Activated effector memory CD4-positive, alpha-beta T cell treated with Interleukin-2 at 50 U/mL for 16 hours (primary cell): ENCODE data around the gene RASGRF2.
"Not testable (repeated sequence)": the region's sequence is repeated elsewhere in the genome, so short reads cannot be mapped to it uniquely, and the experiment has no call there.

Source experiments
- DNase-seq: peaks from one replicate; pipeline ENCODE4 v3.0.0-alpha.2; 2020

RASGRF2 gene

GRCh38 chr5:81023261-81023970, 63.3 kb downstream of the RASGRF2 start:
- DNase-seq = no peak

DNA sequence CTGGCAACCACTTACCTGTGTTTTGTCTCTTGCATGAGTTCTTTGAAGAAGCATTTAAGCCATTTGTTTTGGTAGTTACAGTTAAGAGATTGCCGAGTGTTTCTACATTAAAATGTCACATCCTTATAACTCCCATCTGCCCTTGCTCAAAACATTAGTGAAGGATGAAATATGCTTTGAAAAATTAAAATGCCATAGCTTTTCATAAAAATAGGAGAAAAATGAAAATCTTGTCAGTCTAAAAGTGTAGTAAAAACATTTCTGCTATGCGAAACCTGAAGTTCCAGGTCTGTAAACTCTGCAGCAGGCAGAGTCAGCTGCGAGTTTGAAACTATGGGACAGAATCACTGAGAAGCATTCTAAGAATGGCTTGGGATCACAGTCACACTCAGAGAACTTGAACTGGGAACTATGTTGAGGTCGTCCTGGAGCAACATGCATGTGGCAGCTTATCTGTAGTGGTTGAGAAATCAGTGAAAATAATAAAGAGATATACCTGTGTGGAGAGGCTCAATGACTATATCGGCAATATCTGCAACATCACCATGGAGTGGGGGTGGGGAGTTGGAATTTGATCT, 67.4 kb downstream of the RASGRF2 start:
- DNase-seq = no peak

- not testable (repeated sequence) for DNase-seq
These were observed 68.7 kb downstream of the RASGRF2 start for GRCh38 chr5:81028888-81029287.

- DNase-seq = not testable (repeated sequence)
These were observed 69.6 kb downstream of the RASGRF2 start for GRCh38 chr5:81029736-81030135.

GRCh38 chr5:81030236-81031034, 70.3 kb downstream of the RASGRF2 start:
- DNase-seq = not testable (repeated sequence)

- DNase-seq = no peak
These were observed 75.4 kb downstream of the RASGRF2 start for GRCh38 chr5:81035522-81035921.

GRCh38 chr5:81038495-81038894, 78.3 kb downstream of the RASGRF2 start:
- no peak for DNase-seq

- no peak for DNase-seq
These were observed 84.7 kb downstream of the RASGRF2 start for GRCh38 chr5:81044868-81045267.

DNA sequence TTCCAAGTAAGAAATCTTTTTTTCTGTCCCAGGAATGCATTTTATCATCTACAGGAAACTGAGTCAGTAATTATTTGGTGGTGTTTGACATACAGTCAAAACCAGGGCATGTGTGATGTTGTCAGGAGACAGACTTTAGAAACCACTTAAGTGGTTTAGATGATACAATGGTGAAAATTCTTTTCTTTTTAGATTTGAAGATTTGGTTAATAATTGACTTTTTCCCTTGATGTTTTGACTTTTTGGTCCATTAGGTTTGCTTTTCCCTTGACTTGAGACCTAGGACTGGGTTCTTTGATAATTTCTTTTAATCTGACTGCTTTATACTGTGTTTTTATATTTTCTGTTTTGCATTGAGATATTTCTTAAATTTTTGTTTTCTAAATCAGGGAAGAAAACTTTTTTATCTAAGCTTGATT, 85.2 kb downstream of the RASGRF2 start:
- no peak for DNase-seq

DNA sequence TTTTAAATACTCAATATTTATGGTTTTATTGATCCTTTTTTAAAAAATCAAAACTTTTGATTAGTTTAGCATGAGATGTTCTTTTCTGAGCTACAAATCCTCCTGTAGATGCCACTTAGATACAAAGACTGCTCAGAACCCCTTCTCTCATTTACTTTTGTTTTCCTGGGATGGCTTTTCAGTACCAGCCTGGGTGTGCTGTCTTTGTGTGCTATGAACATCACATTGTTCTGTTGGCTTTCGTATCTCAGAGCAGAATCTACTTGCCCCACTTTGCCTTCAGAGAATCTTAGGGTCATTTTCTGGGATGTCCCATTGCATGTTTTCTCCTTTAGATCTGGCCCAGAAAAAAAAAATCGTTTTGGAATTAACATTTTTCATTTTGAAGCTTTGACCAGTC, 85.9 kb downstream of the RASGRF2 start:
- DNase-seq = no peak

GRCh38 chr5:81052325-81052724, 92.2 kb downstream of the RASGRF2 start:
- DNase-seq = no peak

- DNase-seq = not testable (repeated sequence)
These were observed 93.1 kb downstream of the RASGRF2 start for GRCh38 chr5:81053282-81053681.

- DNase-seq = no peak
These were observed 98.0 kb downstream of the RASGRF2 start for GRCh38 chr5:81058121-81058520.

GRCh38 chr5:81065492-81065891, 105.3 kb downstream of the RASGRF2 start:
- DNase-seq = no peak

- no peak for DNase-seq
These were observed 105.9 kb downstream of the RASGRF2 start for GRCh38 chr5:81066102-81066501.

DNA sequence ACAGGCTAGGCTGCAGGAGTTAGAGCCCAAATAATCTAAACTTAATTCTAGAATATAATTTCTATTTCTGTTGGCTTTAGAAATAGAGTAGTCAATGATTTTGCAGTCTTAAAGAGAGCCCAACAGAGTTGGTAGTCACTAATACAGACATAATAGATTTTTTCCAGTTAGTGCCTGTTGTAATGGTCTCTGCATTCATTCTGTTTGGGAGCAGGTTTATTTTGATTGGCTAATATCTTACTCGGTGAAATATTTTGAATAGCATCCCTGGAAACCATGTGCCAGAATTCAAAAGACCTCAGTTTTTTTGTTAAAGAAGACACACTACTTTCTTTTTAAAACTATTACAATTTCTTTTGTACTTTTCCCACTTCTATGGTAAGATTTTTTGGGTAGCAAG, 107.2 kb downstream of the RASGRF2 start:
- no peak for DNase-seq

DNA sequence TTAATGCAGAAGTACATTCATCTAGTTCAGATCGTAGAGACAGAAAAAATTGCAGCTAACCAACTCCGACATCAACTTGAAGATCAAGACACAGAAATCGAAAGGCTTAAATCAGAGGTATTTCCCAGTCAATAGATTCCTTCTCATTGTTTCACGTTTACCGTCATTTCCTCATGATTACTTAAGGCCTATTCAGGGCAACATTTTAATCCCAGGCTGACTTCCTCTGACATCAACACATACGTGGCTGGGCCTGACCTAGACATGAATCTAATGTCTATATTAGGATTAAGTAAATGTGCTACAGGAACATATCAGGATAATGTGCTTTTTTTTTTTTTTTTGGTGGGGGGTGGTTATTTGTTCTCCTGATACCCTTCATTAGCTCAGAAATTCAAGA, 107.9 kb downstream of the RASGRF2 start:
- no peak for DNase-seq

DNA sequence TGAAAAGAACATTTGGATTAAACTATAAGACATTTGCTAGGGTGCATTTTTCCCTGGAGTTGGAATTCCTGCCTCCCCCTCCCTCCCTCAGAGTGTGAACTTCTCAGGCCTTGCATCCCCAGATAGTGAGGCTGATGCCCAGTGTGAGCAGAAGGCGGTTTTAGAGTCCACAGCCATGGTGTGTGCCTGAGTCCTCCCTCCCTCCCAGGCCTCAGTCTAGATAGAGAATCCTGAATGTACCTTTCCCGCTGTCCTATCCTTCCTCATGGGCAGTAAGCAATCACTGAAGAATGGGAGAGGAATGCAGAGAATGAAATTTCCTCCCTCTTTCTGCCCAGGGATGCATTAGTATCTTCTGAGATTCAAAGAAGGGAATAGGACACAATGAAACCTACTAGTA, 108.5 kb downstream of the RASGRF2 start:
- DNase-seq = no peak

DNA sequence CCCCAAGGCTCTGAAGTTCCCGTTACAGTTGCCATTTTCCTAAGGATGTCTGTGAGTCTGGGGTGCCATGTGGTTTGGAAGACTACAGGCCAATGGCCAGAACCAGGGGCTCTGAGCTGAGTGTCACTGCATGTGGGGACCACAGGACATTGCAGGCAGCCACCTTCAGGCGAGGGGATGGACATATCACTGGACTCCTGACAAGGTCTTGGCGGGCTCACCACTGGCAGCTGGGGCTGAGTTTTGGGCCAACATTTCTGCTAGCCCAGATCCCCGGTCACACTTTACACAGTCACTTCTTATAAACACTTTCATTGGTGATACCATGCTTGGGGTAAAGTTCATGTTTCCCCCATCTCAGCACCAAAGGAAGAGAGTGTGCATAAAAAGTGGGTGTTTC, 109.8 kb downstream of the RASGRF2 start:
- DNase-seq = no peak

DNA sequence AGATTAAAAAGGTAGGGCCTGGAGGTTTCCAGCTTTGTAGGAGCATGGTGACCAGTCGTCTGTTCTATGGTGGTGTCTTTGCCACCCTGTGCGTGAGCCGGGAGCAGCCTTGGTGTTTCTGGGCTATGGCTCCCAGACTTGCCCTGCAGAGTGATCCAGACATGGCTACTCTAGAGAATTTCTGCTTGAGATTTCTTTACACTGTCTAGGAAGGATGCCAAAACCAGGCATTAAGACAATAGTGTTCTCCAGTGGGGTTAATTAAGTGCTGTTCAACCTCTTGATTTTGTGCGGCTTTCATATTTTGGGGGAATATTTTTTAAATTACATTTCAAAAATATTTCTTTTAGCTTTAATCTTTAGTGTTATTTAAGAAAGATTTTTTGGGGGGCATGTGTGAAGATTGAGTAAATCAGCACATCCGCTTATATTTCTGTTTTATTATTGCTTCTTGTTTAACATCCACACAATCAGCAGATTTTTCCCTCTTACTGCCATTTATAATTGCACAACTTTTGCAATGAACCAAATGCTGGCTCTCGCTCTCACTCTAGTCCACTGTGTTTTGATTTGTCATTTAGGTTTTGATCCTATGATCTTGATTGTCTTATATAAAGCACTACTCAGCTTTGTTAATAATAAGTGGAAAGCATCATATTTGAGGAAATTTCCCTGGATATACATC, 110.5 kb downstream of the RASGRF2 start:
- DNase-seq = no peak

DNA sequence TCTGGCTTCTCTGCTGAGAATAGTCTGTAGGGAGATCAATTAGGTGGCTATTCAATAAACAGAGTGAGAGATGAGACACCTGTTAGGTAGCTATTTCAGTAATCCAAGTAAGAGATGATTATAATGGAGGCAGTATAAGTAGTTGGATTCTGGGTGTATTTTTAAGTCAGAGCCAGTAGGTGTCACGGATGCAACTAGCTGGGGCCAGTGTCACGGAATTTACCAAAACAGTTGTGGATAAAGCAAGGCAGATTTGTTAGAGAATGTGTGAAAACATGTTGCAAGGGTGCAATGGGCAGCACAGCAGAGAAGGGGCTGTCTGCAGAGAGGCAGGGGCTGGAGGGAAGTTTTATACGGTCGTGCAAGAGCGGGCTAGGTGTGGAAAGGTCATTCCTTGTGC, 114.9 kb downstream of the RASGRF2 start:
- no peak for DNase-seq

DNA sequence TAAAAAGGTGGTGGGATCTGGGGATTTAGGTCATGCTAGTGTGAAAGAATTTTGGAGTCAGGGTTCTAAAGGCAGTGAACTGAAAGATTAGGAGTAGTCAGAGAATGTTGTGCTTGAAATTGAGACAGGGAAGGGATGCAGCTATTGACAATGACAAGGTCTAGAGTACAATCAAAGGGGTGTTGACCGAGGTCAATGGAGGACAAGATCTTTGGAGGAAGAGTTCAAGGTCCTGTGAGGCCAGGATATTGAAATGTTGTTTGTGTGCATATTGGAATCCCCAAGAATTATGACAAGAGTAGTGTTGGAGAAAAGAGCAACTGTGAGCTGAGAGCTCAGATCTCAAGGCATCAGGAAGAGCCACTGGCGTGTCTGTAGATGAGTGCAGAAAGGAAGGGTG, 116.9 kb downstream of the RASGRF2 start:
- DNase-seq = no peak

- DNase-seq = no peak
These were observed 118.8 kb downstream of the RASGRF2 start for GRCh38 chr5:81078930-81079329.
